ENCODE results near the gene ATP23. TPM values are rescaled to one million over a fixed set of nuclear protein-coding genes. Genes with fewer than 3 reads are reported as not detected.

The ATP23 gene
- total RNA-seq, 1 donor from 2014 or later, result 6.2 TPM

GRCh38 chr12:57996520-57996919 is 55.2 kb downstream of the ATP23 start:
- ATAC-seq (no peak), DNase-seq (no peak)
- no peak for TF ChIP-seq CTCF (IDR thresholded peaks at IDR 0.05)
- Histone ChIP-seq H3K4me3 (no peak overlapping the region), H3K27me3 (no peaks in the 10 kb centered on the region), H3K4me1 (no peaks in the 10 kb centered on the region), H3K36me3 (no peaks in the 10 kb centered on the region), H3K27ac (no peak overlapping the region), H3K9me3 (no peaks in the 10 kb centered on the region)
- intact Hi-C loops (cut with DNase I), result no loop called here

GRCh38 chr12:57998251-57998650 is 56.9 kb downstream of the ATP23 start:
- intact Hi-C loops (cut with DNase I), result no loop called here
- Histone ChIP-seq H3K36me3 (no peaks in the 10 kb centered on the region), H3K4me1 (no peaks in the 10 kb centered on the region), H3K27me3 (no peaks in the 10 kb centered on the region), H3K27ac (no peak overlapping the region), H3K9me3 (no peaks in the 10 kb centered on the region), H3K4me3 (no peak overlapping the region)
- DNase-seq, result no peak
- TF ChIP-seq CTCF (IDR thresholded peaks at IDR 0.05), result no peak
- ATAC-seq, result no peak

GRCh38 chr12:58000499-58000898 is 59.1 kb downstream of the ATP23 start:
- no peaks in the 10 kb centered on the region for H3K4me1 ChIP-seq
- intact Hi-C loops (cut with DNase I), result no loop called here
- H3K36me3 ChIP-seq, result no peaks in the 10 kb centered on the region
- H3K27me3 ChIP-seq, result no peaks in the 10 kb centered on the region
- no peak for ATAC-seq
- no peak overlapping the region for H3K4me3 ChIP-seq
- no peak for DNase-seq
- no peaks in the 10 kb centered on the region for H3K9me3 ChIP-seq
- no peak for TF ChIP-seq CTCF (IDR thresholded peaks at IDR 0.05)
- no peak overlapping the region for H3K27ac ChIP-seq

- no peak for TF ChIP-seq CTCF (IDR thresholded peaks at IDR 0.05)
- DNase-seq (no peak), ATAC-seq (no peak)
- Histone ChIP-seq H3K27me3 (no peaks in the 10 kb centered on the region), H3K4me3 (no peak overlapping the region), H3K36me3 (no peaks in the 10 kb centered on the region), H3K27ac (no peak overlapping the region), H3K4me1 (no peaks in the 10 kb centered on the region), H3K9me3 (no peaks in the 10 kb centered on the region)
- intact Hi-C loops (cut with DNase I), result no loop called here
These were observed 66.5 kb downstream of the ATP23 start for GRCh38 chr12:58007875-58008274.

GRCh38 chr12:58008634-58009033 is 67.3 kb downstream of the ATP23 start:
- no peak overlapping the region for H3K27ac ChIP-seq
- ATAC-seq (no peak), DNase-seq (no peak)

More at GRCh38 chr12:58008634-58009033, 67.3 kb downstream of the ATP23 start:
- Histone ChIP-seq H3K4me1 (no peaks in the 10 kb centered on the region), H3K27me3 (no peaks in the 10 kb centered on the region), H3K4me3 (no peak overlapping the region), H3K36me3 (no peaks in the 10 kb centered on the region), H3K9me3 (no peaks in the 10 kb centered on the region)
- intact Hi-C loops (cut with DNase I), result no loop called here
- TF ChIP-seq CTCF (IDR thresholded peaks at IDR 0.05), result no peak

Other genes starting within 250 kb of the ATP23 start
- 263 TPM for gene OS9, start 247.4 kb upstream of the ATP23 start, total RNA-seq
- gene AGAP2, start 202.8 kb upstream of the ATP23 start, total RNA-seq, result 5.4 TPM
- gene TSPAN31, start 196.5 kb upstream of the ATP23 start, total RNA-seq, result 39.9 TPM
- 77.6 TPM for gene CDK4, start 189.3 kb upstream of the ATP23 start, total RNA-seq
- gene MARCHF9, start 186.5 kb upstream of the ATP23 start, total RNA-seq, result 21.2 TPM
- 2.0 TPM for gene CYP27B1, start 174.5 kb upstream of the ATP23 start, total RNA-seq
- gene METTL1, start 169.5 kb upstream of the ATP23 start, total RNA-seq, result 26.9 TPM
- gene EEF1AKMT3, start 169.0 kb upstream of the ATP23 start, total RNA-seq, result 8.0 TPM
- 24.3 TPM for gene TSFM, start 158.8 kb upstream of the ATP23 start, total RNA-seq
- 11.3 TPM for gene AVIL, start 122.8 kb upstream of the ATP23 start, total RNA-seq
- gene CTDSP2, start 94.8 kb upstream of the ATP23 start, total RNA-seq, result 217 TPM

All from upper lobe of right lung (tissue), 1 donor.